K562 (cell line): ENCODE measurements around the gene FOSL1. TPM values are rescaled to one million over a fixed set of nuclear protein-coding genes. Genes with fewer than 3 reads are reported as not detected.
A peak's percentile ranks its signal among the peaks of the same experiment; 100 is the strongest.

Experiments
- ATAC-seq: fragments of 200-7000 bp; cut with Tn5 transposase; 3 replicates; pipeline ENCODE4 v1.9.1; 2020; ENCODE audit warnings: moderate library complexity
- BruUV-seq: library from RNA; stranded (reverse); fragments of 400-500 nt; replicated peaks from 2 replicates; lab custom pipeline; 2021; lab: Mats Ljungman, UMichigan
- CTCF ChIA-PET: fragments of 300-600 bp; formaldehyde crosslinking; extraction: SDS; loops from one replicate; lab custom pipeline; 2021; ENCODE audit warnings: low intra/inter-chr PET ratio; lab: Yijun Ruan, JAX
- POLR2A ChIA-PET: fragments of 300-600, 350-650 bp; sonication (Branson Sonifier 250); formaldehyde crosslinking; extraction: SDS; loops from one replicate; lab custom pipeline; 2021; ENCODE audit warnings: antibody characterized with exemption, inconsistent platforms; lab: Yijun Ruan, JAX
- DNase-seq, 4 experiments: peaks; one replicate each; pipeline versions ENCODE4 v3.0.0 to v3.0.0-alpha.2; 2011 to 2018; ENCODE audit warnings: low spot score in 3 of 4, mixed read lengths in 3 of 4; ENCODE audit errors: extremely low read depth in 1 of 4
- FAIRE-seq: peaks from 2 replicates; lab custom pipeline; 2011; peaks lifted over from hg19 to GRCh38; lab: Jason Lieb, UNC
- H2AFZ ChIP-seq: 2 replicates; pipeline ENCODE4 v1.6.0; 2011; ENCODE audit warnings: low read depth, low read length, control low read depth, inconsistent platforms
- H3K27ac ChIP-seq: fragments of 200-600 bp; 3 replicates; pipeline ENCODE4 v1.8.0; 2011; ENCODE audit warnings: low read depth, mild to moderate bottlenecking, control low read depth, inconsistent platforms, low read length, moderate library complexity, mixed read lengths; ENCODE audit errors: extremely low read depth
- H3K27me3 ChIP-seq, 2 experiments: fragments of 300-600 bp in 1 of 2; 2 replicates in 1 of 2; 3 replicates in 1 of 2; pipeline versions ENCODE4 v1.6.0 to v1.8.0; 2011; ENCODE audit warnings: inconsistent platforms in 2 of 2, low read length in 2 of 2, mild to moderate bottlenecking in 1 of 2, mixed read lengths in 1 of 2, moderate library complexity in 1 of 2; ENCODE audit not compliant: control insufficient read depth in 2 of 2, insufficient read depth in 2 of 2
- H3K36me3 ChIP-seq: fragments of 300-600 bp; 3 replicates; pipeline ENCODE4 v1.8.0; 2011; ENCODE audit warnings: mild to moderate bottlenecking, low read length, inconsistent platforms; ENCODE audit not compliant: control insufficient read depth, insufficient read depth
- H3K4me1 ChIP-seq, 2 experiments: fragments of 200-600 bp in 1 of 2; replicated peaks in 1 of 2; 2 replicates in 1 of 2; 3 replicates in 1 of 2; pipeline versions ENCODE4 v1.5.1 to v1.8.0; 2011; ENCODE audit warnings: inconsistent platforms in 2 of 2, low read length in 2 of 2, mild to moderate bottlenecking in 1 of 2, mixed read lengths in 1 of 2, moderate library complexity in 1 of 2; ENCODE audit not compliant: control insufficient read depth in 2 of 2, insufficient read depth in 2 of 2
- H3K4me2 ChIP-seq: 2 replicates; pipeline ENCODE4 v1.6.1; 2011; ENCODE audit warnings: low read length, control low read depth, inconsistent platforms, mixed read lengths; ENCODE audit not compliant: insufficient read depth
- H3K4me3 ChIP-seq: fragments of 200-600 bp; sonication (generic), shearing (Covaris generic); 2 replicates; pipeline ENCODE4 v1.5.1; 2016; ENCODE audit warnings: control low read depth, inconsistent platforms
- H3K79me2 ChIP-seq: fragments of 200-600 bp; 3 replicates; pipeline ENCODE4 v1.8.0; 2011; ENCODE audit warnings: low read length, inconsistent platforms; ENCODE audit not compliant: control insufficient read depth, insufficient read depth
- H3K9ac ChIP-seq, 2 experiments: 2 replicates each; pipeline versions ENCODE4 v1.6.0 to v1.6.1; 2011; ENCODE audit warnings: low read depth in 2 of 2, low read length in 2 of 2, control low read depth in 1 of 2, inconsistent platforms in 1 of 2, mild to moderate bottlenecking in 1 of 2, mixed read lengths in 1 of 2; ENCODE audit not compliant: insufficient read depth in 1 of 2
- H3K9me1 ChIP-seq: one replicate; pipeline ENCODE4 v1.6.0; 2011; ENCODE audit warnings: inconsistent platforms, mild to moderate bottlenecking, low read length, moderate library complexity; ENCODE audit not compliant: control insufficient read depth, insufficient read depth
- H3K9me3 ChIP-seq: replicated peaks from 2 replicates; pipeline ENCODE4 v1.5.1; 2011; ENCODE audit warnings: low read depth, low read length, inconsistent platforms; ENCODE audit not compliant: control insufficient read depth, insufficient read depth
- H4K20me1 ChIP-seq: replicated peaks from 2 replicates; pipeline ENCODE4 v1.6.1; 2011; ENCODE audit warnings: low read length, inconsistent platforms, mixed read lengths; ENCODE audit not compliant: control insufficient read depth, insufficient read depth
- CHD1 ChIP-seq: fragments of 200-600 bp; sonication (generic); IDR thresholded peaks from one replicate; pipeline ENCODE4 v1.6.1; 2012; ENCODE audit warnings: mild to moderate bottlenecking, moderate library complexity, low read length, inconsistent platforms
- TARDBP ChIP-seq: fragments of 450-650 bp; IDR thresholded peaks from 2 replicates; pipeline ENCODE4 v1.6.1; 2016
- ZMIZ1 ChIP-seq, 2 experiments: fragments of 150-350 bp in 1 of 2; IDR thresholded peaks; 2 replicates each; pipeline ENCODE4 v1.6.1; 2012 to 2016; ENCODE audit warnings: low read depth in 2 of 2, low read length in 2 of 2, mild to moderate bottlenecking in 1 of 2, moderate library complexity in 1 of 2
- ZNF184 ChIP-seq: sonication (generic); formaldehyde crosslinking; IDR thresholded peaks from 2 replicates; pipeline ENCODE4 v1.5.0; 2020; ENCODE audit warnings: missing genetic modification reagents
- WGBS: fragments of 100-300 bp; shearing (Covaris generic); methylation state at CpG from one replicate; pipeline ENCODE4 v1.1.6; 2016; ENCODE audit warnings: low coverage, mixed read lengths; ENCODE audit not compliant: insufficient coverage; ENCODE audit errors: missing lambda C conversion rate; 5-methylcytosine and 5-hydroxymethylcytosine counted together
- in situ Hi-C: fragments of 300-500 bp; cut with MboI; formaldehyde crosslinking; loops from 4 replicates; pipeline ENCODE4 v1.15.0; 2018; ENCODE audit warnings: inconsistent platforms, mixed read lengths
- intact Hi-C: fragments of 100-400 bp; cut with micrococcal nuclease; formaldehyde crosslinking; loops from 2 replicates; pipeline ENCODE4 v1.14.2; 2022
- polyA plus RNA-seq, 8 experiments: library from polyadenylated mRNA; depleted of rRNA in 4 of 8; stranded (reverse) in 5 of 8; unstranded in 3 of 8; fragments of >200 nt; fragmentation: Nextera tagmentation in 2 of 8; fragmentation: Illumina TruSeq in 1 of 8; extraction: Ambion mirVana in 2 of 8; extraction: Trizol in 1 of 8; gene quantifications; 2 replicates each; pipeline versions ENCODE4 v1.2.1 to v1.2.3, GENCODE V29; 2011 to 2014; ENCODE audit warnings: inconsistent platforms in 1 of 8, missing spikeins in 1 of 8
- total RNA-seq, 7 experiments: library from RNA; depleted of rRNA in 6 of 7; stranded (reverse); fragments of >200 nt in 6 of 7; fragmentation: Illumina TruSeq in 2 of 7; extraction: Trizol in 2 of 7; gene quantifications; 2 replicates each; pipeline versions ENCODE4 v1.2.1 to v1.2.3, GENCODE V29; 2011 to 2021; ENCODE audit warnings: low replicate concordance in 1 of 7
- TF ChIP-seq, protein P1 (sequence below): fragments of 150-350 bp; conservative IDR thresholded peaks from 2 replicates; pipeline ENCODE4 v1.6.1; 2014; ENCODE audit warnings: low read length
- TF ChIP-seq, protein P2 (sequence below): IDR thresholded peaks from 2 replicates; pipeline ENCODE4 v1.6.1; 2011; ENCODE audit warnings: borderline replicate concordance, low read depth, mild to moderate bottlenecking, moderate library complexity, low read length; ENCODE audit not compliant: insufficient read depth, poor library complexity, severe bottlenecking

The FOSL1 gene
- total and polyA plus RNA-seq, 9 of the 15 experiments (the other 6 are each of a cell fraction or from before 2014, with no cell fraction given): 3.5 to 39.6 (median 10.0) TPM

- WGBS: under 1% methylated on average over 72 of the region's 78 CpGs
- Histone ChIP-seq H3K9me3 (no peaks in the 10 kb centered on the region), H3K79me2 (peaks cover 51% of the 10 kb centered on the region), H3K9me1 (peaks cover 9% of the 10 kb centered on the region), H4K20me1 (peaks cover 19% of the 10 kb centered on the region), H3K27ac (peak within 1 kb of the TSS; percentile 96), H3K4me2 (peak within 1 kb of the TSS; percentile 95), H3K9ac (peak within 1 kb of the TSS; percentile 99 to 100), H2AFZ (peak within 1 kb of the TSS; percentile 69), H3K27me3 (no peaks in the 10 kb centered on the region; a peak in 1 of 5 replicates), H3K4me3 (peak within 1 kb of the TSS; percentile 95), H3K36me3 (peaks cover 57% of the 10 kb centered on the region), H3K4me1 (peaks cover 14 to 76% of the 10 kb centered on the region in 2 experiments)
- ATAC-seq: peak; percentile 68
- POLR2A ChIA-PET: interaction anchor here (0.6 to 5.6 kb wide), 31 partner anchors 8 to 787 kb away, joined by 3 to 151 read pairs (median 4); partner anchors contain the start of genes AP5B1, BANF1, CCDC85B and EIF1AD
- DNase-seq: peak; percentile 84 to 99 (median 90)
- in situ Hi-C loops: no loop called here
- CTCF ChIA-PET: interaction anchor here (0.7 to 0.9 kb wide), 2 partner anchors 25 to 28 kb away, joined by 3 to 4 read pairs; partner anchors contain the start of gene FIBP
- intact Hi-C loops: loop anchor here (1.0 kb wide), 1 partner anchor 28 kb away; the partner anchor contains the start of gene FIBP
- peak; percentile 94 for FAIRE-seq
- TSS peak; percentile 42 for BruUV-seq
- TF ChIP-seq ZMIZ1 (IDR thresholded peaks at IDR 0.05; ENCODE audit: low read depth in 2 of 2, low read length in 2 of 2) (no peak), CHD1 (peak; percentile 95), TARDBP (peak; percentile 67; the same call in 1 of the 2 replicates), ZNF184 (CRISPR knock-in tag) (no peak)
- TF ChIP-seq, protein P1, sequence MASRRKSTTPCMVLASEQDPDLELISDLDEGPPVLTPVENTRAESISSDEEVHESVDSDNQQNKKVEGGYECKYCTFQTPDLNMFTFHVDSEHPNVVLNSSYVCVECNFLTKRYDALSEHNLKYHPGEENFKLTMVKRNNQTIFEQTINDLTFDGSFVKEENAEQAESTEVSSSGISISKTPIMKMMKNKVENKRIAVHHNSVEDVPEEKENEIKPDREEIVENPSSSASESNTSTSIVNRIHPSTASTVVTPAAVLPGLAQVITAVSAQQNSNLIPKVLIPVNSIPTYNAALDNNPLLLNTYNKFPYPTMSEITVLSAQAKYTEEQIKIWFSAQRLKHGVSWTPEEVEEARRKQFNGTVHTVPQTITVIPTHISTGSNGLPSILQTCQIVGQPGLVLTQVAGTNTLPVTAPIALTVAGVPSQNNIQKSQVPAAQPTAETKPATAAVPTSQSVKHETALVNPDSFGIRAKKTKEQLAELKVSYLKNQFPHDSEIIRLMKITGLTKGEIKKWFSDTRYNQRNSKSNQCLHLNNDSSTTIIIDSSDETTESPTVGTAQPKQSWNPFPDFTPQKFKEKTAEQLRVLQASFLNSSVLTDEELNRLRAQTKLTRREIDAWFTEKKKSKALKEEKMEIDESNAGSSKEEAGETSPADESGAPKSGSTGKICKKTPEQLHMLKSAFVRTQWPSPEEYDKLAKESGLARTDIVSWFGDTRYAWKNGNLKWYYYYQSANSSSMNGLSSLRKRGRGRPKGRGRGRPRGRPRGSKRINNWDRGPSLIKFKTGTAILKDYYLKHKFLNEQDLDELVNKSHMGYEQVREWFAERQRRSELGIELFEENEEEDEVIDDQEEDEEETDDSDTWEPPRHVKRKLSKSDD: no peak
- TF ChIP-seq, protein P2, sequence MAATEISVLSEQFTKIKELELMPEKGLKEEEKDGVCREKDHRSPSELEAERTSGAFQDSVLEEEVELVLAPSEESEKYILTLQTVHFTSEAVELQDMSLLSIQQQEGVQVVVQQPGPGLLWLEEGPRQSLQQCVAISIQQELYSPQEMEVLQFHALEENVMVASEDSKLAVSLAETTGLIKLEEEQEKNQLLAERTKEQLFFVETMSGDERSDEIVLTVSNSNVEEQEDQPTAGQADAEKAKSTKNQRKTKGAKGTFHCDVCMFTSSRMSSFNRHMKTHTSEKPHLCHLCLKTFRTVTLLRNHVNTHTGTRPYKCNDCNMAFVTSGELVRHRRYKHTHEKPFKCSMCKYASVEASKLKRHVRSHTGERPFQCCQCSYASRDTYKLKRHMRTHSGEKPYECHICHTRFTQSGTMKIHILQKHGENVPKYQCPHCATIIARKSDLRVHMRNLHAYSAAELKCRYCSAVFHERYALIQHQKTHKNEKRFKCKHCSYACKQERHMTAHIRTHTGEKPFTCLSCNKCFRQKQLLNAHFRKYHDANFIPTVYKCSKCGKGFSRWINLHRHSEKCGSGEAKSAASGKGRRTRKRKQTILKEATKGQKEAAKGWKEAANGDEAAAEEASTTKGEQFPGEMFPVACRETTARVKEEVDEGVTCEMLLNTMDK: peak; percentile 94
Observed at GRCh38 chr11:65860278-65861164, 39.7 kb downstream of the FOSL1 start, which contains the start of gene MUS81. Gene MUS81 (plus strand): TSS chr11:65860433. CDS start chr11:65860754, 321 bp downstream.
